ENCODE results near the gene HDAC4.

GRCh38 chr2:239003624-239004273 is 397.1 kb downstream of the HDAC4 start:
- TF ChIP-seq CTCF (IDR thresholded peaks at IDR 0.05) (no peak), EZH2 (IDR thresholded peaks at IDR 0.05; ENCODE audit: borderline replicate concordance, insufficient read depth, low read depth, low read length, poor library complexity, severe bottlenecking) (no peak)
